Calu3 (cell line): ENCODE data around the gene CDC123. TPM values are rescaled to one million over a fixed set of nuclear protein-coding genes. Genes with fewer than 3 reads are reported as not detected.
"Not testable (repeated sequence)": the region's sequence is repeated elsewhere in the genome, so short reads cannot be mapped to it uniquely, and the experiment has no call there.

Source experiments
- BruUV-seq: library from RNA; stranded (reverse); fragments of 400-500 nt; replicated peaks from 2 replicates; lab custom pipeline; 2021; lab: Mats Ljungman, UMichigan
- CTCF ChIA-PET: fragments of 300-600 bp; sonication (Branson Sonifier 250); formaldehyde crosslinking; loops from one replicate; lab custom pipeline; 2022; ENCODE audit warnings: antibody characterized with exemption; lab: Charles Lee
- DNase-seq: peaks from one replicate; pipeline ENCODE4 v3.0.0; 2022
- H3K27ac Mint-ChIP-seq: one replicate; pipeline ENCODE4 v1.8.0; 2022; ENCODE audit warnings: mixed read lengths; ENCODE audit not compliant: unreplicated experiment
- H3K27me3 Mint-ChIP-seq: one replicate; pipeline ENCODE4 v1.8.0; 2022; ENCODE audit warnings: mixed read lengths; ENCODE audit not compliant: unreplicated experiment
- H3K36me3 Mint-ChIP-seq: one replicate; pipeline ENCODE4 v1.8.0; 2022; ENCODE audit warnings: mild to moderate bottlenecking, moderate library complexity, mixed read lengths; ENCODE audit not compliant: insufficient read depth, unreplicated experiment
- H3K4me1 Mint-ChIP-seq: one replicate; pipeline ENCODE4 v1.8.0; 2022; ENCODE audit warnings: mild to moderate bottlenecking, low read depth, mixed read lengths; ENCODE audit not compliant: unreplicated experiment
- H3K4me3 Mint-ChIP-seq: one replicate; pipeline ENCODE4 v1.8.0; 2022; ENCODE audit warnings: mild to moderate bottlenecking, low read depth, moderate library complexity, mixed read lengths; ENCODE audit not compliant: unreplicated experiment
- H3K9me3 Mint-ChIP-seq: one replicate; pipeline ENCODE4 v1.8.0; 2022; ENCODE audit warnings: low read depth, mixed read lengths; ENCODE audit not compliant: unreplicated experiment
- CTCF ChIP-seq: fragments of 200-600 bp; IDR thresholded peaks from one replicate; pipeline ENCODE4 v1.8.0; 2022; ENCODE audit warnings: antibody characterized with exemption; ENCODE audit not compliant: unreplicated experiment
- intact Hi-C: fragments of 100-400 bp; cut with micrococcal nuclease; formaldehyde crosslinking; loops from one replicate; pipeline ENCODE4 v1.10.0; 2022; ENCODE audit not compliant: unreplicated experiment
- total RNA-seq: library from RNA; stranded (reverse); gene quantifications from 2 replicates; pipeline ENCODE4 v1.2.3, GENCODE V29; 2022

Gene CDC123
- total RNA-seq, 1 experiment from 2014 or later: 96.3 TPM

DNA sequence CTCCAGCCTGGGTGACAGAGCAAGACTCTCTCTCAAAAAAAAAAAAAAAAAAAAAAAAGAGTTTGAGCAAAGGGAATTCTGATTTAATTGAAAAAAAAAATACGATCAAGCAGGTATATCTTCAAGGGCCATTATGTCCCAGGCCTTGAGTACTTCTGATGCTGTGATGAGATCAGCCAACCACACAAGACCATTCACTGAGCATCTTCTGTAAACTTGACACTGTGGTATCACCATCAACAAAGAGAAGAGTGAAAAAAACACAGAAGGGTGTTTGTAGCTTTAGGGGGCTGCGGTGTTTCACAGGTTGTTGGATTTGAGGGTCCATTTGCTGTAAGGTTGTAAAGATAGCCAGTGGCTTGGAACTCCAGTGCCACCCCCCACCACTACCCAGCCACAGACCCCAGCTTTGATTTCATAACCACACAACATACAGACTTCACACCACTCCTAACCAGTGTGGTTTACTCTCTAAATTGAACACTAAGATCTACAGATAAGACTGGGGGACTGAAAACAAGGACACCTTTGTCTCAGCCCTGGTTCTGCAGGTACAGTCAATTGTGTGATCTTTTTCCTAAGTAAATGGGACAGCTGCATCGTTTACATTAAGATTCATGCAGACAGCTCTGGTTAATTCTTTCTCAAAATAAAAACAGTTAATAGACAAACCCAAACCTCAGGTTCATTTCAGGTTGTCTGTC lies 66.4 kb downstream of the CDC123 start:
- no TSS peak for BruUV-seq
- CTCF ChIA-PET: interaction anchor here (0.6 to 1.1 kb wide), 3 partner anchors 46 to 837 kb away, joined by 3 to 7 read pairs (median 4); no protein-coding TSS in a partner anchor
- no peaks in the 10 kb centered on the region for H3K27me3 Mint-ChIP-seq
- H3K4me3 Mint-ChIP-seq: no peak overlapping the region
- peaks cover 14% of the 10 kb centered on the region for H3K4me1 Mint-ChIP-seq
- H3K9me3 Mint-ChIP-seq: no peaks in the 10 kb centered on the region
- peak; percentile 35 for DNase-seq
- TF ChIP-seq CTCF: no peak
- H3K27ac Mint-ChIP-seq: no peak overlapping the region
- peaks cover 9% of the 10 kb centered on the region for H3K36me3 Mint-ChIP-seq
- intact Hi-C loops: loop anchor here (1.0 to 5.0 kb wide), 4 partner anchors 70 to 813 kb away; partner anchors contain the start of gene CAMK1D

GRCh38 chr10:12264204-12264940 lies 68.4 kb downstream of the CDC123 start:
- TF ChIP-seq CTCF: peak; percentile 63
- H3K4me1 Mint-ChIP-seq: peaks cover 14% of the 10 kb centered on the region
- peak overlapping the region; percentile 3 for H3K27ac Mint-ChIP-seq
- intact Hi-C loops: loop anchor here (1.0 to 5.0 kb wide), 7 partner anchors 68 to 447 kb away; partner anchors contain the start of gene CAMK1D
- CTCF ChIA-PET: interaction anchor here (0.6 to 3.0 kb wide), 5 partner anchors 141 to 410 kb away, joined by 3 to 27 read pairs (median 3); no protein-coding TSS in a partner anchor
- H3K4me3 Mint-ChIP-seq: peak overlapping the region; percentile 52
- peaks cover 9% of the 10 kb centered on the region for H3K36me3 Mint-ChIP-seq
- no peaks in the 10 kb centered on the region for H3K27me3 Mint-ChIP-seq
- BruUV-seq: no TSS peak
- DNase-seq: peak; percentile 84
- no peaks in the 10 kb centered on the region for H3K9me3 Mint-ChIP-seq

DNA sequence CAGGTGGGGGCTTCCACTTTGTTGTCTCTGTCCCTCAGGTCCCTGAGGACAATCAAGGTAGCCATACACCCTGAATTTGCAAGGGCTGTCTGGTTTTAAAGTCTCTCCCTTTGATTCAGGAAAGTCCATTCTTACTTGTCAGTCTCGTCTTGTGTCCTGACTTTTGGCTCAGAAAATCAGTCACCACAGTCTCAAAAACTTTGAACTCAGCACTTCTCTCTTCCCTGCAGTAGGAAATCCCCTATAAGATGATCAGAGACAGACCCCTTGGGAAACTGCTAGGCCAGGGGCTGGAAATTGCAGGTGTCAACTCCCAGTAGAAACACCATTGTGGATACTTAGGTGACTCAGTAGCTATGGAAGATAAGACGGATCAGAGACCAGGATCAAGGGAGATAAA lies 73.1 kb downstream of the CDC123 start:
- no peaks in the 10 kb centered on the region for H3K27me3 Mint-ChIP-seq
- no peak for DNase-seq
- peaks cover 14% of the 10 kb centered on the region for H3K4me1 Mint-ChIP-seq
- H3K9me3 Mint-ChIP-seq: no peaks in the 10 kb centered on the region
- no peak for TF ChIP-seq CTCF
- H3K27ac Mint-ChIP-seq: no peak overlapping the region
- H3K36me3 Mint-ChIP-seq: peaks cover 17% of the 10 kb centered on the region
- no TSS peak for BruUV-seq
- intact Hi-C loops: no loop called here
- CTCF ChIA-PET: interaction anchor here (0.6 to 0.7 kb wide), 2 partner anchors 53 to 583 kb away, joined by 3 to 6 read pairs; no protein-coding TSS in a partner anchor
- no peak overlapping the region for H3K4me3 Mint-ChIP-seq

- Mint-ChIP-seq H3K4me1 (no peaks in the 10 kb centered on the region), H3K9me3 (no peaks in the 10 kb centered on the region), H3K4me3 (no peak overlapping the region), H3K27me3 (no peaks in the 10 kb centered on the region), H3K27ac (no peak overlapping the region), H3K36me3 (peaks cover 8% of the 10 kb centered on the region)
- BruUV-seq: no TSS peak
- intact Hi-C loops: no loop called here
- DNase-seq: no peak
- CTCF ChIA-PET: interaction anchor here (0.7 kb wide), 1 partner anchor 63 kb away, joined by 6 read pairs; no protein-coding TSS in a partner anchor
- TF ChIP-seq CTCF: no peak
Measured at GRCh38 chr10:12271210-12271540, 75.2 kb downstream of the CDC123 start.

DNA sequence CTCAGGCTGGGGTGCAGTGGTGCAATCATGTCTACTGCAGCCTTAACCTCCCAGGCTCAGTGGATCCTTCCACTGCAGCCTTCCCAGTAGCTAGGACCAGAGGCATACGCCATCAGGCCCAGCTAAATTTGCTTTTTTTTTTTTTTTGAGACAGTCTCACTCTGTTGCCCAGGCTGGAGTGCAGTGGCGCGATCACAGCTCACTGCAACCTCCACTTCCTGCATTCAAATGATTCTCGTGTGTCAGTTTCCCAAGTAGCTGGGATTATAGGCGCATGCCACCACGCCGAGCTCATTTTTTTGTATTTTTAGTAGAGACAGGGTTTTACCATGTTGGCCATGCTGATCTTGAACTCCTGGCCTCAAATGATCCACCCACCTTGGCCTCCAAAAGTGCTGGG lies 81.9 kb downstream of the CDC123 start:
- H3K36me3 Mint-ChIP-seq, intact Hi-C loops, H3K4me3 Mint-ChIP-seq, BruUV-seq, H3K4me1 Mint-ChIP-seq, H3K27me3 Mint-ChIP-seq, DNase-seq, H3K9me3 Mint-ChIP-seq, H3K27ac Mint-ChIP-seq: not testable (repeated sequence)
- CTCF ChIA-PET: interaction anchor here (0.6 to 0.7 kb wide), 2 partner anchors 15 to 18 kb away, joined by 3 to 4 read pairs; no protein-coding TSS in a partner anchor
